Sigmoid colon (tissue), 4 donors: ENCODE data around the gene KCNMB3.

ENCODE experiments used
- CTCF ChIP-seq, 4 experiments: fragments of 450-650 bp in 3 of 4; fragments of 200-600 bp in 1 of 4; IDR thresholded peaks; one replicate each; pipeline ENCODE4 v1.5.1; 2016 to 2019; ENCODE audit warnings: antibody characterized with exemption in 4 of 4, mild to moderate bottlenecking in 3 of 4, moderate library complexity in 2 of 4
- EP300 ChIP-seq, 4 donors: sonication (generic); formaldehyde crosslinking; IDR thresholded peaks; one replicate each; pipeline ENCODE4 v1.6.1; 2017; ENCODE audit warnings: antibody characterized with exemption in 4 of 4
- POLR2A ChIP-seq, 2 donors: fragments of 450-650 bp; IDR thresholded peaks; one replicate each; pipeline ENCODE4 v1.6.1; 2016; ENCODE audit warnings: antibody characterized with exemption in 2 of 2, mild to moderate bottlenecking in 2 of 2, moderate library complexity in 2 of 2
- POLR2AphosphoS5 ChIP-seq, 4 donors: sonication (generic); formaldehyde crosslinking; IDR thresholded peaks; one replicate each; pipeline ENCODE4 v1.6.1; 2017; ENCODE audit warnings: antibody characterized with exemption in 4 of 4

- no peak for TF ChIP-seq CTCF (IDR thresholded peaks at IDR 0.05)
- TF ChIP-seq POLR2AphosphoS5 (IDR thresholded peaks at IDR 0.05), result no peak
- no peak for TF ChIP-seq POLR2A (IDR thresholded peaks at IDR 0.05)
- TF ChIP-seq EP300 (IDR thresholded peaks at IDR 0.05), result no peak
Observed at GRCh38 chr3:179264449-179264848, 13.5 kb upstream of the KCNMB3 start.
